GM10266 (cell line): ENCODE results near the gene TULP4.

Experiments used
- DNase-seq: peaks from one replicate; pipeline ENCODE4 v3.0.0; 2012; ENCODE audit errors: extremely low spot score
- CTCF ChIP-seq: IDR thresholded peaks from 2 replicates; pipeline ENCODE4 v1.5.1; 2012; ENCODE audit warnings: mild to moderate bottlenecking, low read depth; ENCODE audit not compliant: control insufficient read depth, insufficient read depth; ENCODE audit errors: missing control alignments

The TULP4 gene

DNA sequence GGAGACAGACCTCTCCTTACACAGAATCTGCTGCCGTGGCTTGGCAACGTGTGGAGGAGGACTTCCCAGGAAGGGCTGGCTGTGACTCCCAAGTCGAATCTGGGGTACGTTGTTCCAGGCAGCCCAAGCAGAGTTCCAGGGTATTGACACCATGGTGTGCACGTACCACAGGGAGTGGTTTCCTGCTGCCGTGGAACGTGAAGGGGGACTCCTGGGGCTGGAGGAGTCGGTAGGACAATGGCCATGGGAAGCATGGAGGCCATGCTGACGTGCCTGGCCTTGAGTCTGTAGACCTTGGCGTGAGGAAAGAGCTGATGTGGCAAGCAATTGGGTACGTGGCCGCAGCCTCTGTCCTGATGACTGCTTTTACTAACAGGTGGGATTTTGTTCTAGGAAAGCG, 119.3 kb downstream of the TULP4 start:
- DNase-seq: no peak
- no peak for TF ChIP-seq CTCF

DNA sequence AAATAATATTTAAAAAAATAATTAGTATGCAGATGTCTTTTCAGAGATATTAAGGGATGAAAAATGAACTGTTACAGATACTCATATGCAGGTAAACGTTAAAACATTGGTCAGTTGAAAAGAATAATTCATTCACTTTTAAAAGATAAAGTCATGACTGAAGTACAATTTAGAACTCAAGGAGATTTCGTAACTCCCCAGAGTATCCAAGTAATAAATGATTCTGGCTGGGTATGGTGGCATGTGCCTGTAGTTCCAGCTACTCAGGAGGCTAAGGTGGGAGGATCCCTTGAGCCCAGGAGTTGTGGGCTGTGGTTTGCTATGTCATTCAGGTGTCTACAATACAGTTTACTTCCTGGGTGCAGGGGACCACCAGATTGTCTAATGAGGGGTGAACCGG, 125.3 kb downstream of the TULP4 start:
- TF ChIP-seq CTCF: no peak
- DNase-seq: no peak

GRCh38 chr6:158438226-158438625, 126.0 kb downstream of the TULP4 start:
- DNase-seq: no peak
- TF ChIP-seq CTCF: no peak

- peak; percentile 83 for DNase-seq
- no peak for TF ChIP-seq CTCF
Measured at GRCh38 chr6:158439255-158439654, 127.0 kb downstream of the TULP4 start.

DNA sequence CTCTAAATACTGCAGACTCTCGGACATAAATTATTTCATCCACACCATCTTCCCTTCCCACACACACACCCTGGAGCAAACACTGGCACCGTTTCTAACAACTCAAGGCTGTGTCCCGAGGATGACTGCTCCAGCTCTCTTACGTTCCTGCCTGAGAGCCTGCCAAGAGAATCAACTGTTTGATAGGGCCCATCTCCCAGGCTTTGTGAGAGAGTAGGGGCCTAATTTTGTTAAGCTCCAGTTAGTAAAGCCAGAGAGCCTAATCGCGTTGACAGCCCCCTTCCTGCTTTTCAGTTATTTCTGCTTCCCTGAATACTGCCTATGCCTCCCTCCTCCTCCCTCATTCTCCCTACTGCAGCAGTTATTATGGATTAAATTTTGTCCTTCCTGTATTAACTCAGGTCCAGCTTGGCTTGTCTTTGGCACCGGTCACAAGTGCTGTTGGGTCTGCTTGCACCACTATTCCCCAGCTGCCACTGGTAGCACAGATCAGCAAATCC, 129.5 kb downstream of the TULP4 start:
- DNase-seq: no peak
- no peak for TF ChIP-seq CTCF

- DNase-seq: no peak
- no peak for TF ChIP-seq CTCF
Measured at GRCh38 chr6:158442306-158442705, 130.0 kb downstream of the TULP4 start.

- TF ChIP-seq CTCF: no peak
- DNase-seq: no peak
Measured at GRCh38 chr6:158445426-158446085, 133.3 kb downstream of the TULP4 start.
